HL-60 (cell line): ENCODE results near the gene ANGPTL2.

Experiments used
- DNase-seq, 2 experiments: peaks; one replicate each; pipeline ENCODE4 v3.0.0-alpha.2; 2010 to 2020; ENCODE audit warnings: low read depth in 1 of 2, low spot score in 1 of 2
- H3K27ac ChIP-seq: fragments of 250-450 bp; sonication (Bioruptor Pico); replicated peaks from 2 replicates; pipeline ENCODE4 v1.5.1; 2020; ENCODE audit warnings: mild to moderate bottlenecking, moderate library complexity
- H3K27me3 ChIP-seq: fragments of 250-450 bp; sonication (Bioruptor Pico); 2 replicates; pipeline ENCODE4 v1.5.1; 2021; ENCODE audit warnings: mild to moderate bottlenecking, moderate library complexity; ENCODE audit not compliant: insufficient read depth, poor library complexity, severe bottlenecking
- H3K4me3 ChIP-seq: replicated peaks from 2 replicates; pipeline ENCODE4 v1.5.1; 2011; ENCODE audit warnings: mild to moderate bottlenecking, control low read depth, low read length; ENCODE audit not compliant: insufficient read depth
- GABPA ChIP-seq: IDR thresholded peaks from 2 replicates; pipeline ENCODE4 v1.6.1; 2012; ENCODE audit warnings: low read depth
- POLR2AphosphoS5 ChIP-seq: IDR thresholded peaks from 2 replicates; pipeline ENCODE4 v1.6.1; 2012; ENCODE audit warnings: low read depth
- SPI1 ChIP-seq: IDR thresholded peaks from 2 replicates; pipeline ENCODE4 v1.6.1; 2012; ENCODE audit warnings: low read depth, mild to moderate bottlenecking, borderline replicate concordance
- TF ChIP-seq, protein P1 (sequence below): IDR thresholded peaks from one replicate; pipeline ENCODE4 v1.5.1; 2011; ENCODE audit warnings: low read length, control low read depth, inconsistent platforms; ENCODE audit not compliant: insufficient read depth
- TF ChIP-seq, protein P2 (sequence below): IDR thresholded peaks from 2 replicates; pipeline ENCODE4 v1.6.1; 2012; ENCODE audit warnings: low read depth; ENCODE audit not compliant: insufficient replicate concordance

The ANGPTL2 gene

GRCh38 chr9:127142291-127142690 lies 19.9 kb upstream of the ANGPTL2 start:
- Histone ChIP-seq H3K4me3 (no peak overlapping the region), H3K27ac (no peak overlapping the region), H3K27me3 (peaks cover 5% of the 10 kb centered on the region)
- DNase-seq: no peak
- TF ChIP-seq, protein P1, sequence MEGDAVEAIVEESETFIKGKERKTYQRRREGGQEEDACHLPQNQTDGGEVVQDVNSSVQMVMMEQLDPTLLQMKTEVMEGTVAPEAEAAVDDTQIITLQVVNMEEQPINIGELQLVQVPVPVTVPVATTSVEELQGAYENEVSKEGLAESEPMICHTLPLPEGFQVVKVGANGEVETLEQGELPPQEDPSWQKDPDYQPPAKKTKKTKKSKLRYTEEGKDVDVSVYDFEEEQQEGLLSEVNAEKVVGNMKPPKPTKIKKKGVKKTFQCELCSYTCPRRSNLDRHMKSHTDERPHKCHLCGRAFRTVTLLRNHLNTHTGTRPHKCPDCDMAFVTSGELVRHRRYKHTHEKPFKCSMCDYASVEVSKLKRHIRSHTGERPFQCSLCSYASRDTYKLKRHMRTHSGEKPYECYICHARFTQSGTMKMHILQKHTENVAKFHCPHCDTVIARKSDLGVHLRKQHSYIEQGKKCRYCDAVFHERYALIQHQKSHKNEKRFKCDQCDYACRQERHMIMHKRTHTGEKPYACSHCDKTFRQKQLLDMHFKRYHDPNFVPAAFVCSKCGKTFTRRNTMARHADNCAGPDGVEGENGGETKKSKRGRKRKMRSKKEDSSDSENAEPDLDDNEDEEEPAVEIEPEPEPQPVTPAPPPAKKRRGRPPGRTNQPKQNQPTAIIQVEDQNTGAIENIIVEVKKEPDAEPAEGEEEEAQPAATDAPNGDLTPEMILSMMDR: no peak
- no peak for TF ChIP-seq SPI1
- no peak for TF ChIP-seq POLR2AphosphoS5
- TF ChIP-seq GABPA: no peak
- TF ChIP-seq, protein P2, sequence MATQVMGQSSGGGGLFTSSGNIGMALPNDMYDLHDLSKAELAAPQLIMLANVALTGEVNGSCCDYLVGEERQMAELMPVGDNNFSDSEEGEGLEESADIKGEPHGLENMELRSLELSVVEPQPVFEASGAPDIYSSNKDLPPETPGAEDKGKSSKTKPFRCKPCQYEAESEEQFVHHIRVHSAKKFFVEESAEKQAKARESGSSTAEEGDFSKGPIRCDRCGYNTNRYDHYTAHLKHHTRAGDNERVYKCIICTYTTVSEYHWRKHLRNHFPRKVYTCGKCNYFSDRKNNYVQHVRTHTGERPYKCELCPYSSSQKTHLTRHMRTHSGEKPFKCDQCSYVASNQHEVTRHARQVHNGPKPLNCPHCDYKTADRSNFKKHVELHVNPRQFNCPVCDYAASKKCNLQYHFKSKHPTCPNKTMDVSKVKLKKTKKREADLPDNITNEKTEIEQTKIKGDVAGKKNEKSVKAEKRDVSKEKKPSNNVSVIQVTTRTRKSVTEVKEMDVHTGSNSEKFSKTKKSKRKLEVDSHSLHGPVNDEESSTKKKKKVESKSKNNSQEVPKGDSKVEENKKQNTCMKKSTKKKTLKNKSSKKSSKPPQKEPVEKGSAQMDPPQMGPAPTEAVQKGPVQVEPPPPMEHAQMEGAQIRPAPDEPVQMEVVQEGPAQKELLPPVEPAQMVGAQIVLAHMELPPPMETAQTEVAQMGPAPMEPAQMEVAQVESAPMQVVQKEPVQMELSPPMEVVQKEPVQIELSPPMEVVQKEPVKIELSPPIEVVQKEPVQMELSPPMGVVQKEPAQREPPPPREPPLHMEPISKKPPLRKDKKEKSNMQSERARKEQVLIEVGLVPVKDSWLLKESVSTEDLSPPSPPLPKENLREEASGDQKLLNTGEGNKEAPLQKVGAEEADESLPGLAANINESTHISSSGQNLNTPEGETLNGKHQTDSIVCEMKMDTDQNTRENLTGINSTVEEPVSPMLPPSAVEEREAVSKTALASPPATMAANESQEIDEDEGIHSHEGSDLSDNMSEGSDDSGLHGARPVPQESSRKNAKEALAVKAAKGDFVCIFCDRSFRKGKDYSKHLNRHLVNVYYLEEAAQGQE: no peak

DNA sequence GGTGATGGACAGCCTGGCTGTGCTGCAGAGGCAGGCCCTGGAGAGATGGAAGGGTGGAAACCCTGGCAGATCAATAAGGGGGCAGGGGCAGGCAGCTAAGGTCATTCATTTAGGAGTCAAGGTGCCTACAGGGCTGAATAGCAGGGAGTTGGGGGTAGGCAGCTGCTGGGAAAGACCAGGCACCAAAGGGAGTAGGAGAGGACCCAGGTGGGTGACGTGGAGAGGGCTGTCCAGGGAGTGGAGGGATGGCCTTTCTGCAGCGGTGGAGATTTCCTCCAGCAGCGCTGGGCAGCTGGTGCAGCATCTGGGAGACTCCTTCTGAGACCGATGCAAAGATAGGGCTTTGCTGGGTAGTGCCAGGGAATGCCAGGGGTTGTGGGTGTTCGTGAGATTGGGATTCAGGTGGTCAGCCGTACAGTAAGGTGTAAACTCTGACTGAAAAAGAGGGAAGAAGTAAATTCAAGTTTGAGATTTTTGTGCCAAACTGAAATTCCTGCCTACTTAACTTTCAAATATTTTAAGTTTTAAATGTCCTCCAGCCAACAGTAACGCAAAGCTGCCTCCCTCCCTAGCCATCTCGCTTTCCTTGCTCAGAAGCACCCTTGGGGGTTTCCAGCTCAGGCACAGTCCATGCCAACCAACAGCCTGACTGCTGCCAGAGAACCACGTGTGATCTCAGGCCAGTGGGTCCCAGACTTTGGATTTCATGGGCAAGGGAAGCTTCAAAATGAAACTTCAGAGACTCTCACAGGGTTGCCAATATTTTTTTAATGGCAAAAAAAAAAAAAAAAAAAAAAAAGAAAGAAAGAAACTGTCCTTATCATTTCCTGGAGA lies 18.6 kb upstream of the ANGPTL2 start:
- H3K27ac ChIP-seq: no peak overlapping the region
- peaks cover 5% of the 10 kb centered on the region for H3K27me3 ChIP-seq
- DNase-seq: no peak
- TF ChIP-seq, protein P1: no peak
- TF ChIP-seq GABPA (no peak), POLR2AphosphoS5 (no peak), SPI1 (no peak)
- TF ChIP-seq, protein P2: no peak
- H3K4me3 ChIP-seq: no peak overlapping the region

GRCh38 chr9:127140181-127140580 lies 17.7 kb upstream of the ANGPTL2 start:
- H3K27ac ChIP-seq: no peak overlapping the region
- no peak for TF ChIP-seq POLR2AphosphoS5
- TF ChIP-seq, protein P2: no peak
- TF ChIP-seq, protein P1: no peak
- TF ChIP-seq GABPA: no peak
- TF ChIP-seq SPI1: no peak
- no peak for DNase-seq
- no peak overlapping the region for H3K4me3 ChIP-seq
- H3K27me3 ChIP-seq: peaks cover 5% of the 10 kb centered on the region
